22Rv1 (cell line): ENCODE data around the gene ZCCHC17.
"Not testable (repeated sequence)": the region's sequence is repeated elsewhere in the genome, so short reads cannot be mapped to it uniquely, and the experiment has no call there.

Experiments
- H3K27ac ChIP-seq: fragments of 450-650 bp; 2 replicates; pipeline ENCODE4 v1.5.1; 2017
- CTCF ChIP-seq: fragments of 450-650 bp; IDR thresholded peaks from 2 replicates; pipeline ENCODE4 v1.5.1; 2017; ENCODE audit warnings: mild to moderate bottlenecking
- ZFX ChIP-seq: fragments of 450-650 bp; IDR thresholded peaks from 2 replicates; pipeline ENCODE4 v1.6.1; 2017; ENCODE audit warnings: antibody characterized with exemption, borderline replicate concordance

The ZCCHC17 gene

GRCh38 chr1:31382379-31382989 is 85.7 kb downstream of the ZCCHC17 start:
- TF ChIP-seq ZFX: no peak
- no peak for TF ChIP-seq CTCF
- no peak overlapping the region for H3K27ac ChIP-seq

- TF ChIP-seq CTCF: no peak
- no peak for TF ChIP-seq ZFX
- no peak overlapping the region for H3K27ac ChIP-seq
Measured at GRCh38 chr1:31383967-31384366, 87.1 kb downstream of the ZCCHC17 start.

- H3K27ac ChIP-seq: not testable (repeated sequence)
Measured at GRCh38 chr1:31386576-31387243, 89.9 kb downstream of the ZCCHC17 start.

- TF ChIP-seq CTCF: no peak
- no peak for TF ChIP-seq ZFX
Measured at GRCh38 chr1:31387612-31388011, 90.8 kb downstream of the ZCCHC17 start.

GRCh38 chr1:31389616-31390015 is 92.8 kb downstream of the ZCCHC17 start:
- TF ChIP-seq CTCF: no peak
- no peak for TF ChIP-seq ZFX
- H3K27ac ChIP-seq: no peak overlapping the region

More at GRCh38 chr1:31387612-31388011, 90.8 kb downstream of the ZCCHC17 start:
- H3K27ac ChIP-seq: no peak overlapping the region

GRCh38 chr1:31390071-31390470 is 93.2 kb downstream of the ZCCHC17 start:
- TF ChIP-seq CTCF (no peak), ZFX (no peak)
- no peak overlapping the region for H3K27ac ChIP-seq

GRCh38 chr1:31393463-31393862 is 96.6 kb downstream of the ZCCHC17 start:
- TF ChIP-seq ZFX: no peak
- TF ChIP-seq CTCF: no peak
- no peak overlapping the region for H3K27ac ChIP-seq
